Keratinocyte (primary cell): ENCODE measurements around the gene MASTL.

Source experiments
- CTCF ChIP-seq, 3 experiments: IDR thresholded peaks in 1 of 3; conservative IDR thresholded peaks in 1 of 3; optimal IDR thresholded peaks in 1 of 3; 2 replicates in 2 of 3; 3 replicates in 1 of 3; pipeline versions ENCODE3 to v1.5.1; 2011; ENCODE audit warnings: low read length in 3 of 3, mild to moderate bottlenecking in 3 of 3, moderate library complexity in 2 of 3, control low read depth in 1 of 3, inconsistent platforms in 1 of 3; ENCODE audit not compliant: insufficient read depth in 2 of 3; ENCODE audit errors: extremely low read depth in 1 of 3
- EZH2 ChIP-seq: IDR thresholded peaks from one replicate; pipeline ENCODE4 v1.6.1; 2012; ENCODE audit warnings: inconsistent platforms, mild to moderate bottlenecking, low read length, moderate library complexity

GRCh38 chr10:27235706-27236105 is 80.6 kb downstream of the MASTL start:
- TF ChIP-seq CTCF (optimal IDR thresholded peaks at IDR 0.05 in 1 of 3, IDR thresholded peaks at IDR 0.05 in 1 of 3, conservative IDR thresholded peaks at IDR 0.05 in 1 of 3; ENCODE audit: extremely low read depth in 1 of 3, insufficient read depth in 2 of 3, low read length in 3 of 3) (no peak), EZH2 (no peak)
